LNCAP (cell line): ENCODE measurements around the gene GOPC.

Source experiments
- CTCF ChIP-seq: fragments of 450-650 bp; IDR thresholded peaks from 2 replicates; pipeline ENCODE4 v1.5.1; 2017; ENCODE audit warnings: mild to moderate bottlenecking

The GOPC gene

DNA sequence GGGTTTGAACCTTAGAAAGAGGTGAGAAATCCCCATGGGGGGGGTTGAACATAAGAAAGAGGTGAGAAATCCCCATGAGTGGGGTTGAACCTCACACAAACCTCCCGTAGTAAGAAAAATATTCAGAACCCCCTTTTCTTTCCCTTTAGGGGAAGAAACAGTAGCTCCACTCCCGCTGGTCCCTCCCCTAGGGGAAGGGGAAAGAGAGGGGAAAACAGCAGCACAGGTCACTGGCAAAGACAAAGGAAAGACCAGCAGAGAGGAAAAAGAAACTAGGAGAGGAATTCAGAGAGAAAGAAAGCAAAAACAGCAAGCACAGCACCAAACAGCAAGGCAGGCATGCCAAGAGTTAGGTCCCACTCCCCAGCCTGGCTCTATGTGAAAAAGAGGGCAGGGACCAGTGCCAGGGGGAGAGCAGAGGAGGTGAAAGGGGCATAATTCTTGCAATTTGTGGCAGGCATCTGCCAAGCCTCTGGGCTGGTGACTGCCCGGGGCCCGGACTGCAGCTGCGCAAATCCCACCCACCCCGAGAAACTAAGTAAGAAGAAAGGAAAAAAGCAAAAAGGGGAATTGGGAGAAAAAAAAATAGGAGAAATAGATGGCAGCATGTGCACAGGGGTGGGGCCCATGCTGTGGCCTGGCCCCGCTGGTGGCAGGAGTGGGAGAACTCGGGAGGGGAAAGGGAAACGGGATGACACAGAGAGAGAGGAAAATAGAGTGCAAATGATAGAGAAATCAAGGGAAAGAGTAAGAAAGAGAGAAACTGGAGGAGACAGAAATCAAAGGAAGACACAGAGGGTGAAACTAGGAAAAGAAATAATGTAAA lies 15.1 kb upstream of the GOPC start:
- TF ChIP-seq CTCF: no peak

DNA sequence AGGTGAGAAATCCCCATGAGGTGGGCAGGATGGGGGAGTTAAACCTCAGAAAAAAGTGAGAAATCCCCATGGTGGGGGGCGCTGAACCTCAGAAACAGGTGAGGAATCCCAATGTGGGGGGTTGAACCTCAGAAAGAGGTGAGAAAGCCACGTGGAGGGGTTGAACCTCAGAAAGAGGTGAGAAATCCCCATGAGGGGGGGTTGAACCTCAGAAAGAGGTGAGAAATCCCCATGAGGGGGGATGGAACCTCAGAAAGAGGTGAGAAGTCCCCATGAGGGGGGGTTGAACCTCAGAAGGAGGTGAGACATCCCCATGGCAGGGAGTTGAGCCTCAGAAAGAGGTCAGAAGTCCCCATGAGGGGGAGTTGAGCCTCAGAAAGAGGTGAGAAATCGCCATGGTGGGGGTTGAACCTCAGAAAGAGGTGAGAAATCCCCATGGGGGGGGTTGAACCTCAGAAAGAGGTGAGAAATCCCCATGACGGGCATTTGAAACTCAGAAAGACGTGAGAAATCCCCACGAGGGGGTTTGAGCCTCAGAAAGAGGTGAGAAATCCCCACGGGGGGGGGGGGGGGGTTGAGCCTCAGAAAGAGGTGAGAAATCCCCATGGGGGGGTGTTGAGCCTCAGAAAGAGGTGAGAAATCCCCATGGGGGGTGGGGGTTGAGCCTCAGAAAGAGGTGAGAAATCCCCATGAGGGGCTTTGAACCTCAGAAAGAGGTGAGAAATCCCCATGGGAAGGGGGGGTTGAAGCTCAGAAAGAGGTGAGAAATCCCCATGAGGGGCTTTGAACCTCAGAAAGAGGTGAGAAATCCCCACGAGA lies 14.3 kb upstream of the GOPC start:
- TF ChIP-seq CTCF: no peak

GRCh38 chr6:117615750-117616390 lies 13.6 kb upstream of the GOPC start:
- no peak for TF ChIP-seq CTCF

GRCh38 chr6:117613920-117614560 lies 11.7 kb upstream of the GOPC start:
- TF ChIP-seq CTCF: no peak

DNA sequence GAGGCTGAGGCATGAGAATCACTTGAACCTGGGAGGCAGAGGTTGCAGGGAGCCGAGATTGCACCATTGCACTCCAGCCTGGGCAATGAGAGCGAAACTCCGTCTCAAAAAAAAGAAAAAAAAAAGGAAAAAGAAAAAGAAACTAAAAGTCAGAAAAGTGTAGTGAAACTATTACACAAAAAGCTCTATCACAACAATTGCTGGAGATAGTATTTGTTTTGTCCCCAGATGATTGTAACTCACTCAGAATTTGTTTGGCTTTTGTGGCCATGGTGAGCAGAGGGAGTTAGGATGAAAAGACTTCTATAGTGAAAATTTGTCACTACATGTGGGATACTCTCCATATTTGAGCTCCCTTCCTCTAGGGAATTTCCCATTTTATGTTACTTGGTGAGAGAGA lies 5.2 kb upstream of the GOPC start:
- TF ChIP-seq CTCF: no peak

- peak; percentile 76 for TF ChIP-seq CTCF
These were observed 3.0 kb upstream of the GOPC start for GRCh38 chr6:117605169-117605826.

DNA sequence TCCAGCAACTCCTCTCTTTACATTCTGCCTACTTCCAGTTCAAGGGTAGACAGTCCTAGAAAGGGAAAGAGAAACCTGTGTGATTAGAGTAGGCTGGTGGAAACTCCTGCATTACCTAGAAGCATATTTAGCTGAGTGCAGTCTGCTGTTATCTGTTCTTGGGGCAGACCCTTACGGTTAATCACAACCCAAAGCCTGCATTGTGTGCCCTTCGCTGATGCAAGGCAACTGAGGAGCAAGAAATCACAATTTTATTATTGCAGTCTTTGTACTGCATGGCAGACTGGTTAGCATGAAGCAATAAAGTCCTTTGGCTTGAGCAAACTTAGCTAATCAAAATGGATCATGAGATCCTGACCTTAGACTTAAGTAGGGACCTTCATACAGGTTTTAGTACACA lies 1.5 kb upstream of the GOPC start:
- TF ChIP-seq CTCF: no peak
